K562 (cell line): ENCODE measurements around the gene DYSF. TPM values are rescaled to one million over a fixed set of nuclear protein-coding genes. Genes with fewer than 3 reads are reported as not detected.

Experiments used
- polyA plus RNA-seq, 8 experiments: library from polyadenylated mRNA; depleted of rRNA in 4 of 8; stranded (reverse) in 5 of 8; unstranded in 3 of 8; fragments of >200 nt; fragmentation: Nextera tagmentation in 2 of 8; fragmentation: Illumina TruSeq in 1 of 8; extraction: Ambion mirVana in 2 of 8; extraction: Trizol in 1 of 8; gene quantifications; 2 replicates each; pipeline versions ENCODE4 v1.2.1 to v1.2.3, GENCODE V29; 2011 to 2014; ENCODE audit warnings: inconsistent platforms in 1 of 8, missing spikeins in 1 of 8
- total RNA-seq, 7 experiments: library from RNA; depleted of rRNA in 6 of 7; stranded (reverse); fragments of >200 nt in 6 of 7; fragmentation: Illumina TruSeq in 2 of 7; extraction: Trizol in 2 of 7; gene quantifications; 2 replicates each; pipeline versions ENCODE4 v1.2.1 to v1.2.3, GENCODE V29; 2011 to 2021; ENCODE audit warnings: low replicate concordance in 1 of 7
- TF ChIP-seq, protein P1 (sequence below), 2 experiments: IDR thresholded peaks; 2 replicates each; pipeline ENCODE4 v1.6.1; 2012; ENCODE audit warnings: improper control_type of control experiment in 2 of 2, low read depth in 2 of 2, low read length in 2 of 2, borderline replicate concordance in 1 of 2
- TF ChIP-seq, protein P2 (sequence below): fragments of 250-450 bp; sonication (Bioruptor Pico); IDR thresholded peaks from 2 replicates; pipeline ENCODE4 v1.5.0; 2021; ENCODE audit warnings: mild to moderate bottlenecking, moderate library complexity

Gene DYSF
- total and polyA plus RNA-seq, 9 of the 15 experiments (the other 6 are each of a cell fraction or from before 2014, with no cell fraction given), result 0.01 to 0.80 (median 0.29) TPM

- TF ChIP-seq, protein P1, sequence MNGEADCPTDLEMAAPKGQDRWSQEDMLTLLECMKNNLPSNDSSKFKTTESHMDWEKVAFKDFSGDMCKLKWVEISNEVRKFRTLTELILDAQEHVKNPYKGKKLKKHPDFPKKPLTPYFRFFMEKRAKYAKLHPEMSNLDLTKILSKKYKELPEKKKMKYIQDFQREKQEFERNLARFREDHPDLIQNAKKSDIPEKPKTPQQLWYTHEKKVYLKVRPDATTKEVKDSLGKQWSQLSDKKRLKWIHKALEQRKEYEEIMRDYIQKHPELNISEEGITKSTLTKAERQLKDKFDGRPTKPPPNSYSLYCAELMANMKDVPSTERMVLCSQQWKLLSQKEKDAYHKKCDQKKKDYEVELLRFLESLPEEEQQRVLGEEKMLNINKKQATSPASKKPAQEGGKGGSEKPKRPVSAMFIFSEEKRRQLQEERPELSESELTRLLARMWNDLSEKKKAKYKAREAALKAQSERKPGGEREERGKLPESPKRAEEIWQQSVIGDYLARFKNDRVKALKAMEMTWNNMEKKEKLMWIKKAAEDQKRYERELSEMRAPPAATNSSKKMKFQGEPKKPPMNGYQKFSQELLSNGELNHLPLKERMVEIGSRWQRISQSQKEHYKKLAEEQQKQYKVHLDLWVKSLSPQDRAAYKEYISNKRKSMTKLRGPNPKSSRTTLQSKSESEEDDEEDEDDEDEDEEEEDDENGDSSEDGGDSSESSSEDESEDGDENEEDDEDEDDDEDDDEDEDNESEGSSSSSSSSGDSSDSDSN (IDR thresholded peaks at IDR 0.05; ENCODE audit: borderline replicate concordance in 1 of 2, low read depth in 2 of 2, low read length in 2 of 2), result no peak
- TF ChIP-seq, protein P2, sequence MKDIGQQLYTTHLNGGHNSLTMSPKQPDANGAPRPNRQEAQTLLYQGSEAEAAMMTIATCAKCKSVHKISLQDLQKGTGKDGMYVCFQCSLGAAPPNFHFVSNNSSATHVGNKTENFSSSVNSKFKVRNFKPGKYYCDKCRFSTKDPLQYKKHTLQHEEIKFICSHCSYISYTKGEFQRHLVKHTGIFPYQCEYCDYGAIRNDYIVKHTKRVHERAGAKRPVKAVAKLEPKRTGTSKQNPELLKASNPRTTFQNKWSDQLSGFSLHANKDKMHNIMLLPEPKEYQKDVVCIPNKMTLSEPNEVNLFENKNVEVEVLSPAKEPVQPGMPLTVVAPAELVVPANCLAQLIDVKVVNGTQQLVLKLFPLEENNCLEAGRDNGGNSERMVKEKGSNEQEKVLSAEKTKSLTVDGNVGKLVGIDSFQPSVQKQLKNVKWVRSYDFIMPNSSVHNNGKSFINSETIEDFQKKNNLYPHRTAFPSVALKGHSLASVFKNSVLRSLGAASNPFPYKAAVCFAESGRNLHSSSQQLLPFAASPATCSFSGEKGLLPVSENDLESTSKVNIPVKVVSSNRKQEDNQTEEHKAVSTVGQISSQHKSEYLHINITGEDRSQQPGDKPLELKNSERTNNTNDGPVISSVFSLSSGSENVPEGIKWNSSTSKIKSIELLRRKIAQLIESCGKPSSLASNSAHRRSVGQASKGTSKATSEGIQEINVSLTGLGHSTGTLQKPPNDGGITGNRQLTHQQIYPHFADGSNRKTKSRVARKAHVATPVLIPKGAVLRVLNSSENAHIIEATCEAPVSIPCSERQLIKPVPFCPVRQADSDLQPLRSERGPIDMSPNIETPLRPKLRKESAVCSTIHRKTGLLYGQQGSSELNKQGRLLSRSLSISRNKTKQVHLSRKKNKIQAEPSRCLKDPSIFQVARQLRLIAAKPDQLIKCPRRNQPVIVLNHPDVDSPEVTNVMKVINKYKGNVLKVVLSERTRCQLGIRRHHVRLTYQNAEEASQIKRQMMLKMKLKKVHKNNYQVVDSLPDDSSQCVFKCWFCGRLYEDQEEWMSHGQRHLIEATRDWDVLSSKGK (CRISPR knock-in tag), result no peak
Observed at GRCh38 chr2:71712158-71712818, 258.9 kb downstream of the DYSF start (continued).
